HL-60 (cell line): ENCODE data around the gene GPR52.

Source experiments
- CTCF ChIP-seq: IDR thresholded peaks from one replicate; pipeline ENCODE4 v1.5.1; 2011; ENCODE audit warnings: low read length, control low read depth, inconsistent platforms; ENCODE audit not compliant: insufficient read depth
- GABPA ChIP-seq: IDR thresholded peaks from 2 replicates; pipeline ENCODE4 v1.6.1; 2012; ENCODE audit warnings: low read depth
- POLR2AphosphoS5 ChIP-seq: IDR thresholded peaks from 2 replicates; pipeline ENCODE4 v1.6.1; 2012; ENCODE audit warnings: low read depth

- TF ChIP-seq CTCF (no peak), POLR2AphosphoS5 (no peak), GABPA (no peak)
These were observed 18.1 kb downstream of the GPR52 start for GRCh38 chr1:174465855-174466254.
